GM23338 (cell line): ENCODE measurements around the gene SLC13A5. TPM values are rescaled to one million over a fixed set of nuclear protein-coding genes. Genes with fewer than 3 reads are reported as not detected.

Experiments used
- ATAC-seq: fragments of 200-7000 bp; cut with Tn5 transposase; 3 replicates; pipeline ENCODE4 v1.9.1; 2020
- DNase-seq: peaks from one replicate; pipeline ENCODE4 v3.0.0-alpha.2; 2015; ENCODE audit warnings: low spot score
- H2AFZ ChIP-seq: fragments of 200-600 bp; sonication (generic); 2 replicates; pipeline ENCODE4 v1.8.0; 2016; ENCODE audit warnings: antibody characterized with exemption, mild to moderate bottlenecking, moderate library complexity
- H3F3A ChIP-seq: fragments of 200-600 bp; sonication (generic); replicated peaks from 2 replicates; pipeline ENCODE4 v1.8.0; 2017; ENCODE audit warnings: antibody characterized with exemption, mixed run types, low read depth
- H3K27ac ChIP-seq: fragments of 200-600 bp; sonication (generic); 2 replicates; pipeline ENCODE4 v1.6.1; 2016; ENCODE audit warnings: low read depth
- H3K27me3 ChIP-seq: fragments of 200-600 bp; sonication (generic); 2 replicates; pipeline ENCODE4 v1.8.0; 2016; ENCODE audit warnings: mild to moderate bottlenecking, mixed run types, moderate library complexity; ENCODE audit not compliant: insufficient read depth
- H3K36me3 ChIP-seq: fragments of 200-600 bp; sonication (generic); 2 replicates; pipeline ENCODE4 v1.8.0; 2016; ENCODE audit warnings: mild to moderate bottlenecking; ENCODE audit not compliant: insufficient read depth
- H3K4me1 ChIP-seq: fragments of 200-600 bp; sonication (generic); 2 replicates; pipeline ENCODE4 v1.8.0; 2016; ENCODE audit warnings: mild to moderate bottlenecking, moderate library complexity; ENCODE audit not compliant: insufficient read depth
- H3K4me2 ChIP-seq: fragments of 200-600 bp; sonication (generic); 2 replicates; pipeline ENCODE4 v1.7.1; 2017; ENCODE audit warnings: mixed run types
- H3K4me3 ChIP-seq: fragments of 200-600 bp; sonication (generic); 2 replicates; pipeline ENCODE4 v1.6.1; 2016; ENCODE audit warnings: mixed run types
- H3K79me2 ChIP-seq: fragments of 200-600 bp; sonication (generic); replicated peaks from 2 replicates; pipeline ENCODE4 v1.8.0; 2017; ENCODE audit warnings: mild to moderate bottlenecking; ENCODE audit not compliant: insufficient read depth
- H3K9me2 ChIP-seq: fragments of 200-600 bp; sonication (generic); 2 replicates; pipeline ENCODE4 v1.8.0; 2017; ENCODE audit not compliant: insufficient read depth
- H4K20me1 ChIP-seq: fragments of 200-600 bp; sonication (generic); replicated peaks from 2 replicates; pipeline ENCODE4 v1.8.0; 2017; ENCODE audit warnings: mild to moderate bottlenecking; ENCODE audit not compliant: insufficient read depth
- H3K27ac Mint-ChIP-seq: 2 replicates; pipeline ENCODE4 v1.8.0; 2020; ENCODE audit warnings: inconsistent platforms, mild to moderate bottlenecking, moderate library complexity, mixed read lengths
- H3K27me3 Mint-ChIP-seq: 3 replicates; pipeline ENCODE4 v1.8.0; 2022; ENCODE audit warnings: low read depth, mild to moderate bottlenecking, moderate library complexity, mixed read lengths, inconsistent platforms; ENCODE audit not compliant: insufficient read depth, poor library complexity
- H3K36me3 Mint-ChIP-seq: 3 replicates; pipeline ENCODE4 v1.8.0; 2021; ENCODE audit warnings: low read depth, mild to moderate bottlenecking, inconsistent platforms, moderate library complexity, mixed read lengths
- H3K4me1 Mint-ChIP-seq: 3 replicates; pipeline ENCODE4 v1.8.0; 2020; ENCODE audit warnings: mild to moderate bottlenecking, inconsistent platforms, mixed read lengths
- H3K4me3 Mint-ChIP-seq: 3 replicates; pipeline ENCODE4 v1.8.0; 2021; ENCODE audit warnings: moderate library complexity, mild to moderate bottlenecking, inconsistent platforms, mixed read lengths
- H3K9me3 Mint-ChIP-seq: 3 replicates; pipeline ENCODE4 v1.8.0; 2020; ENCODE audit warnings: moderate library complexity, mild to moderate bottlenecking, inconsistent platforms, mixed read lengths
- CREB1 ChIP-seq: fragments of 250-450 bp; sonication (Bioruptor Pico); IDR thresholded peaks from 2 replicates; pipeline ENCODE4 v1.5.0; 2020; ENCODE audit warnings: low read depth, mild to moderate bottlenecking, moderate library complexity
- EZH2 ChIP-seq: fragments of 200-600 bp; sonication (generic); IDR thresholded peaks from one replicate; pipeline ENCODE4 v1.8.0; 2017; ENCODE audit warnings: antibody characterized with exemption, mild to moderate bottlenecking, low read depth; ENCODE audit not compliant: unreplicated experiment
- EZH2phosphoT487 ChIP-seq: fragments of 200-600 bp; sonication (generic); IDR thresholded peaks from one replicate; pipeline ENCODE4 v1.8.1; 2018; ENCODE audit warnings: antibody characterized with exemption; ENCODE audit not compliant: unreplicated experiment
- JUNB ChIP-seq: IDR thresholded peaks from one replicate; pipeline ENCODE4 v1.6.1; 2016; ENCODE audit warnings: antibody characterized with exemption; ENCODE audit not compliant: unreplicated experiment
- NANOG ChIP-seq: IDR thresholded peaks from 2 replicates; pipeline ENCODE4 v1.6.1; 2016; ENCODE audit warnings: antibody characterized with exemption, borderline replicate concordance
- POLR2AphosphoS5 ChIP-seq: IDR thresholded peaks from 2 replicates; pipeline ENCODE4 v1.6.1; 2016; ENCODE audit warnings: antibody characterized with exemption, low read depth
- REST ChIP-seq: IDR thresholded peaks from one replicate; pipeline ENCODE4 v1.6.1; 2018; ENCODE audit warnings: antibody characterized with exemption; ENCODE audit not compliant: unreplicated experiment
- STAT1 ChIP-seq: IDR thresholded peaks from one replicate; pipeline ENCODE4 v1.6.1; 2016; ENCODE audit warnings: antibody characterized with exemption; ENCODE audit not compliant: unreplicated experiment
- ZNF114 ChIP-seq: fragments of 250-450 bp; sonication (Bioruptor Pico); IDR thresholded peaks from 2 replicates; pipeline ENCODE4 v1.5.0; 2020; ENCODE audit warnings: mild to moderate bottlenecking, moderate library complexity
- ZNF331 ChIP-seq: fragments of 250-450 bp; sonication (Bioruptor Pico); IDR thresholded peaks from 2 replicates; pipeline ENCODE4 v1.5.0; 2020; ENCODE audit warnings: low read depth, mild to moderate bottlenecking, moderate library complexity
- polyA plus RNA-seq: library from polyadenylated mRNA; unstranded; fragments of >200 nt; fragmentation: Nextera tagmentation; extraction: Ambion mirVana; gene quantifications from 2 replicates; pipeline ENCODE4 v1.2.1, GENCODE V29; 2016
- total RNA-seq: library from RNA; depleted of rRNA; stranded (reverse); fragments of >200 nt; shearing (Covaris generic); gene quantifications from 2 replicates; pipeline ENCODE4 v1.2.3, GENCODE V29; 2014
- TF ChIP-seq, protein P1 (sequence below), 2 experiments: fragments of 200-600 bp in 1 of 2; sonication (generic) in 1 of 2; conservative IDR thresholded peaks; 2 replicates each; pipeline versions ENCODE4 v1.5.1 to v1.6.1; 2016 to 2017; ENCODE audit warnings: antibody characterized with exemption in 2 of 2, low read depth in 2 of 2, mild to moderate bottlenecking in 2 of 2, moderate library complexity in 1 of 2
- TF ChIP-seq, protein P2 (sequence below): IDR thresholded peaks from 2 replicates; pipeline ENCODE4 v1.6.1; 2016; ENCODE audit warnings: antibody characterized with exemption
- TF ChIP-seq, protein P3 (sequence below): fragments of 250-450 bp; sonication (Bioruptor Pico); IDR thresholded peaks from 2 replicates; pipeline ENCODE4 v1.5.0; 2020; ENCODE audit warnings: mild to moderate bottlenecking, moderate library complexity

SLC13A5 gene
- total and polyA plus RNA-seq, 2 experiments from 2014 or later: 1.2 to 2.3 TPM

DNA sequence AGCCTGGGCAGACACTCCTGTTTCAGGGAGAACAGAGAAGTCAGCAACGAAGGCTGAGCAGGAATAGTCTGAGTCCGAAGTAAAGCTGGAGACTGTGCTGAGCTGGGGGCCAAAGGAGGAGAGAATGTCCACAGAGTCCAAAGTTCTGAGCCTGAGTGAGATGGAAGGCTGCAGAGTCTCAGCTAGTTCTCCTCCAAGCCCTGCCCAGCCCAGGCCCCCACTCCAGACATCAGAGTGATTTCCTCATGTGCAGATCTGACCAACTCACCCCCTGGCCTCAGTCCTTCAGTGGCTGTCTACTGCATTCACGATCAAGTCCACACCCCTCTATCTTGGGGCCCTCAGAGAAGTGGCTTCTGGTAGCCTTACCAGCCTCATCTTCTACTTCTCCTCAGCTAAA, 21.6 kb downstream of the SLC13A5 start:
- H3K27me3 ChIP-seq: no peaks in the 10 kb centered on the region
- H3K79me2 ChIP-seq: no peaks in the 10 kb centered on the region
- H3F3A ChIP-seq: no peaks in the 10 kb centered on the region
- TF ChIP-seq STAT1 (no peak), ZNF114 (no peak), JUNB (no peak), REST (no peak), ZNF331 (CRISPR knock-in tag) (no peak), CREB1 (CRISPR knock-in tag) (no peak), NANOG (no peak), EZH2phosphoT487 (no peak), EZH2 (no peak), POLR2AphosphoS5 (no peak)
- TF ChIP-seq, protein P1, sequence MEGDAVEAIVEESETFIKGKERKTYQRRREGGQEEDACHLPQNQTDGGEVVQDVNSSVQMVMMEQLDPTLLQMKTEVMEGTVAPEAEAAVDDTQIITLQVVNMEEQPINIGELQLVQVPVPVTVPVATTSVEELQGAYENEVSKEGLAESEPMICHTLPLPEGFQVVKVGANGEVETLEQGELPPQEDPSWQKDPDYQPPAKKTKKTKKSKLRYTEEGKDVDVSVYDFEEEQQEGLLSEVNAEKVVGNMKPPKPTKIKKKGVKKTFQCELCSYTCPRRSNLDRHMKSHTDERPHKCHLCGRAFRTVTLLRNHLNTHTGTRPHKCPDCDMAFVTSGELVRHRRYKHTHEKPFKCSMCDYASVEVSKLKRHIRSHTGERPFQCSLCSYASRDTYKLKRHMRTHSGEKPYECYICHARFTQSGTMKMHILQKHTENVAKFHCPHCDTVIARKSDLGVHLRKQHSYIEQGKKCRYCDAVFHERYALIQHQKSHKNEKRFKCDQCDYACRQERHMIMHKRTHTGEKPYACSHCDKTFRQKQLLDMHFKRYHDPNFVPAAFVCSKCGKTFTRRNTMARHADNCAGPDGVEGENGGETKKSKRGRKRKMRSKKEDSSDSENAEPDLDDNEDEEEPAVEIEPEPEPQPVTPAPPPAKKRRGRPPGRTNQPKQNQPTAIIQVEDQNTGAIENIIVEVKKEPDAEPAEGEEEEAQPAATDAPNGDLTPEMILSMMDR (conservative IDR thresholded peaks at IDR 0.05; ENCODE audit: low read depth in 2 of 2): no peak
- TF ChIP-seq, protein P2, sequence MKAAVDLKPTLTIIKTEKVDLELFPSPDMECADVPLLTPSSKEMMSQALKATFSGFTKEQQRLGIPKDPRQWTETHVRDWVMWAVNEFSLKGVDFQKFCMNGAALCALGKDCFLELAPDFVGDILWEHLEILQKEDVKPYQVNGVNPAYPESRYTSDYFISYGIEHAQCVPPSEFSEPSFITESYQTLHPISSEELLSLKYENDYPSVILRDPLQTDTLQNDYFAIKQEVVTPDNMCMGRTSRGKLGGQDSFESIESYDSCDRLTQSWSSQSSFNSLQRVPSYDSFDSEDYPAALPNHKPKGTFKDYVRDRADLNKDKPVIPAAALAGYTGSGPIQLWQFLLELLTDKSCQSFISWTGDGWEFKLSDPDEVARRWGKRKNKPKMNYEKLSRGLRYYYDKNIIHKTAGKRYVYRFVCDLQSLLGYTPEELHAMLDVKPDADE: no peak
- TF ChIP-seq, protein P3, sequence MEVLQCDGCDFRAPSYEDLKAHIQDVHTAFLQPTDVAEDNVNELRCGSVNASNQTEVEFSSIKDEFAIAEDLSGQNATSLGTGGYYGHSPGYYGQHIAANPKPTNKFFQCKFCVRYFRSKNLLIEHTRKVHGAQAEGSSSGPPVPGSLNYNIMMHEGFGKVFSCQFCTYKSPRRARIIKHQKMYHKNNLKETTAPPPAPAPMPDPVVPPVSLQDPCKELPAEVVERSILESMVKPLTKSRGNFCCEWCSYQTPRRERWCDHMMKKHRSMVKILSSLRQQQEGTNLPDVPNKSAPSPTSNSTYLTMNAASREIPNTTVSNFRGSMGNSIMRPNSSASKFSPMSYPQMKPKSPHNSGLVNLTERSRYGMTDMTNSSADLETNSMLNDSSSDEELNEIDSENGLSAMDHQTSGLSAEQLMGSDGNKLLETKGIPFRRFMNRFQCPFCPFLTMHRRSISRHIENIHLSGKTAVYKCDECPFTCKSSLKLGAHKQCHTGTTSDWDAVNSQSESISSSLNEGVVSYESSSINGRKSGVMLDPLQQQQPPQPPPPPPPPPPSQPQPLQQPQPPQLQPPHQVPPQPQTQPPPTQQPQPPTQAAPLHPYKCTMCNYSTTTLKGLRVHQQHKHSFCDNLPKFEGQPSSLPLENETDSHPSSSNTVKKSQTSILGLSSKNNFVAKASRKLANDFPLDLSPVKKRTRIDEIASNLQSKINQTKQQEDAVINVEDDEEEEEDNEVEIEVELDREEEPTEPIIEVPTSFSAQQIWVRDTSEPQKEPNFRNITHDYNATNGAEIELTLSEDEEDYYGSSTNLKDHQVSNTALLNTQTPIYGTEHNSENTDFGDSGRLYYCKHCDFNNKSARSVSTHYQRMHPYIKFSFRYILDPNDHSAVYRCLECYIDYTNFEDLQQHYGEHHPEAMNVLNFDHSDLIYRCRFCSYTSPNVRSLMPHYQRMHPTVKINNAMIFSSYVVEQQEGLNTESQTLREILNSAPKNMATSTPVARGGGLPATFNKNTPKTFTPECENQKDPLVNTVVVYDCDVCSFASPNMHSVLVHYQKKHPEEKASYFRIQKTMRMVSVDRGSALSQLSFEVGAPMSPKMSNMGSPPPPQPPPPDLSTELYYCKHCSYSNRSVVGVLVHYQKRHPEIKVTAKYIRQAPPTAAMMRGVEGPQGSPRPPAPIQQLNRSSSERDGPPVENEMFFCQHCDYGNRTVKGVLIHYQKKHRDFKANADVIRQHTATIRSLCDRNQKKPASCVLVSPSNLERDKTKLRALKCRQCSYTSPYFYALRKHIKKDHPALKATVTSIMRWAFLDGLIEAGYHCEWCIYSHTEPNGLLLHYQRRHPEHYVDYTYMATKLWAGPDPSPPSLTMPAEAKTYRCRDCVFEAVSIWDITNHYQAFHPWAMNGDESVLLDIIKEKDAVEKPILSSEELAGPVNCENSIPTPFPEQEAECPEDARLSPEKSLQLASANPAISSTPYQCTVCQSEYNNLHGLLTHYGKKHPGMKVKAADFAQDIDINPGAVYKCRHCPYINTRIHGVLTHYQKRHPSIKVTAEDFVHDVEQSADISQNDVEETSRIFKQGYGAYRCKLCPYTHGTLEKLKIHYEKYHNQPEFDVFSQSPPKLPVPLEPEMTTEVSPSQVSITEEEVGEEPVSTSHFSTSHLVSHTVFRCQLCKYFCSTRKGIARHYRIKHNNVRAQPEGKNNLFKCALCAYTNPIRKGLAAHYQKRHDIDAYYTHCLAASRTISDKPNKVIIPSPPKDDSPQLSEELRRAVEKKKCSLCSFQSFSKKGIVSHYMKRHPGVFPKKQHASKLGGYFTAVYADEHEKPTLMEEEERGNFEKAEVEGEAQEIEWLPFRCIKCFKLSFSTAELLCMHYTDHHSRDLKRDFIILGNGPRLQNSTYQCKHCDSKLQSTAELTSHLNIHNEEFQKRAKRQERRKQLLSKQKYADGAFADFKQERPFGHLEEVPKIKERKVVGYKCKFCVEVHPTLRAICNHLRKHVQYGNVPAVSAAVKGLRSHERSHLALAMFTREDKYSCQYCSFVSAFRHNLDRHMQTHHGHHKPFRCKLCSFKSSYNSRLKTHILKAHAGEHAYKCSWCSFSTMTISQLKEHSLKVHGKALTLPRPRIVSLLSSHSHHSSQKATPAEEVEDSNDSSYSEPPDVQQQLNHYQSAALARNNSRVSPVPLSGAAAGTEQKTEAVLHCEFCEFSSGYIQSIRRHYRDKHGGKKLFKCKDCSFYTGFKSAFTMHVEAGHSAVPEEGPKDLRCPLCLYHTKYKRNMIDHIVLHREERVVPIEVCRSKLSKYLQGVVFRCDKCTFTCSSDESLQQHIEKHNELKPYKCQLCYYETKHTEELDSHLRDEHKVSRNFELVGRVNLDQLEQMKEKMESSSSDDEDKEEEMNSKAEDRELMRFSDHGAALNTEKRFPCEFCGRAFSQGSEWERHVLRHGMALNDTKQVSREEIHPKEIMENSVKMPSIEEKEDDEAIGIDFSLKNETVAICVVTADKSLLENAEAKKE: no peak
- H3K9me2 ChIP-seq: no peaks in the 10 kb centered on the region
- H3K9me3 Mint-ChIP-seq: 0 out of 3 replicates have a peak, but pooled peaks cover 3% of the 10 kb centered on the region
- H3K4me3 ChIP-seq: no peak overlapping the region
- H2AFZ ChIP-seq: no peak overlapping the region
- H3K4me2 ChIP-seq: no peak overlapping the region
- peaks cover 11% of the 10 kb centered on the region for H3K27me3 Mint-ChIP-seq
- H3K4me1 ChIP-seq: no peaks in the 10 kb centered on the region
- no peaks in the 10 kb centered on the region for H3K36me3 ChIP-seq
- no peaks in the 10 kb centered on the region for H4K20me1 ChIP-seq
- no peak for ATAC-seq
- no peak for DNase-seq
- H3K27ac Mint-ChIP-seq: no peak overlapping the region
- H3K27ac ChIP-seq: no peak overlapping the region
- no peak overlapping the region for H3K4me3 Mint-ChIP-seq
- no peaks in the 10 kb centered on the region for H3K4me1 Mint-ChIP-seq
- no peaks in the 10 kb centered on the region; the same call in 2 of the 3 replicates for H3K36me3 Mint-ChIP-seq
